GM18861 (cell line): ENCODE data around the gene PRPF6.
A peak's percentile ranks its signal among the peaks of the same experiment; 100 is the strongest.

Experiments used
- ATAC-seq: cut with Tn5 transposase; IDR thresholded peaks from one replicate; pipeline ENCODE4 v1.9.1; 2021; ENCODE audit not compliant: unreplicated experiment

PRPF6 gene

GRCh38 chr20:64057628-64058498 is 76.9 kb downstream of the PRPF6 start:
- no peak for ATAC-seq

- ATAC-seq: no peak
These were observed 77.6 kb downstream of the PRPF6 start for GRCh38 chr20:64058536-64058935.

GRCh38 chr20:64062276-64062595 is 81.3 kb downstream of the PRPF6 start:
- no peak for ATAC-seq

- peak; percentile 66 for ATAC-seq
These were observed 81.9 kb downstream of the PRPF6 start, which contains the start of gene TCEA2 for GRCh38 chr20:64062596-64063388. Gene TCEA2 (plus strand): TSS chr20:64063198. CDS start chr20:64063313, 115 bp downstream.

GRCh38 chr20:64063389-64064144 is 82.6 kb downstream of the PRPF6 start:
- ATAC-seq: no peak

GRCh38 chr20:64064145-64064698 is 83.3 kb downstream of the PRPF6 start:
- no peak for ATAC-seq

GRCh38 chr20:64065062-64065973 is 84.4 kb downstream of the PRPF6 start:
- ATAC-seq: no peak

- ATAC-seq: peak; percentile 40
These were observed 85.0 kb downstream of the PRPF6 start for GRCh38 chr20:64065974-64066343.

GRCh38 chr20:64067005-64067632 is 86.2 kb downstream of the PRPF6 start:
- ATAC-seq: no peak

GRCh38 chr20:64067733-64068307 is 86.9 kb downstream of the PRPF6 start:
- ATAC-seq: no peak

- no peak for ATAC-seq
These were observed 87.7 kb downstream of the PRPF6 start for GRCh38 chr20:64068386-64069208.

- ATAC-seq: no peak
These were observed 88.3 kb downstream of the PRPF6 start for GRCh38 chr20:64069209-64069613.

GRCh38 chr20:64069614-64070243 is 88.8 kb downstream of the PRPF6 start:
- ATAC-seq: no peak

- ATAC-seq: no peak
These were observed 89.5 kb downstream of the PRPF6 start for GRCh38 chr20:64070244-64070993.

GRCh38 chr20:64071341-64072332 is 90.7 kb downstream of the PRPF6 start:
- no peak for ATAC-seq

- ATAC-seq: no peak
These were observed 91.6 kb downstream of the PRPF6 start for GRCh38 chr20:64072498-64073063.
